Measurements from ENCODE around the gene STUB1.

The STUB1 gene

GRCh38 chr16:640614-641013 lies 39.6 kb upstream of the STUB1 start:
- Mint-ChIP-seq H3K4me3 (no peak overlapping the region), H3K4me1 (ENCODE audit: low read depth) (peaks cover 25% of the 10 kb centered on the region), H3K27me3 (no peaks in the 10 kb centered on the region), H3K27ac (no peak overlapping the region), H3K9me3 (no peaks in the 10 kb centered on the region), H3K36me3 (ENCODE audit: low read depth) (peaks cover 13% of the 10 kb centered on the region)

GRCh38 chr16:641326-642188 lies 38.7 kb upstream of the STUB1 start, which contains the start of gene MCRIP2:
Gene MCRIP2, plus strand, starts transcription at chr16:641828. Its CDS starts 164 bp downstream, at chr16:641992.
- Mint-ChIP-seq H3K9me3 (no peaks in the 10 kb centered on the region), H3K4me1 (ENCODE audit: low read depth) (peaks cover 22% of the 10 kb centered on the region), H3K27me3 (no peaks in the 10 kb centered on the region), H3K27ac (peak within 1 kb of the TSS; percentile 49), H3K36me3 (ENCODE audit: low read depth) (peaks cover 12% of the 10 kb centered on the region), H3K4me3 (peak within 1 kb of the TSS; percentile 82)

GRCh38 chr16:642189-643049 lies 37.8 kb upstream of the STUB1 start:
- Mint-ChIP-seq H3K36me3 (ENCODE audit: low read depth) (peaks cover 10% of the 10 kb centered on the region), H3K4me1 (ENCODE audit: low read depth) (peaks cover 20% of the 10 kb centered on the region), H3K9me3 (no peaks in the 10 kb centered on the region), H3K4me3 (peak overlapping the region; percentile 82), H3K27ac (peak overlapping the region; percentile 49), H3K27me3 (no peaks in the 10 kb centered on the region)

- peaks cover 10% of the 10 kb centered on the region for H3K36me3 Mint-ChIP-seq (ENCODE audit: low read depth)
- peak overlapping the region; percentile 82 for H3K4me3 Mint-ChIP-seq
- no peaks in the 10 kb centered on the region for H3K27me3 Mint-ChIP-seq
- H3K27ac Mint-ChIP-seq: no peak overlapping the region
- H3K4me1 Mint-ChIP-seq (ENCODE audit: low read depth): peaks cover 22% of the 10 kb centered on the region
- no peaks in the 10 kb centered on the region for H3K9me3 Mint-ChIP-seq
Observed at GRCh38 chr16:643050-643368, 37.2 kb upstream of the STUB1 start.

- Mint-ChIP-seq H3K36me3 (ENCODE audit: low read depth) (peaks cover 10% of the 10 kb centered on the region), H3K4me1 (ENCODE audit: low read depth) (peaks cover 26% of the 10 kb centered on the region), H3K27me3 (no peaks in the 10 kb centered on the region), H3K4me3 (peak overlapping the region; percentile 82), H3K9me3 (no peaks in the 10 kb centered on the region), H3K27ac (peak overlapping the region; percentile 16)
Observed at GRCh38 chr16:644556-644955, 35.7 kb upstream of the STUB1 start.

- Mint-ChIP-seq H3K4me3 (no peak overlapping the region), H3K9me3 (no peaks in the 10 kb centered on the region), H3K27ac (no peak overlapping the region), H3K36me3 (ENCODE audit: low read depth) (peaks cover 10% of the 10 kb centered on the region), H3K27me3 (no peaks in the 10 kb centered on the region), H3K4me1 (ENCODE audit: low read depth) (peaks cover 24% of the 10 kb centered on the region)
Observed at GRCh38 chr16:645852-646678, 34.1 kb upstream of the STUB1 start.

GRCh38 chr16:646679-647172 lies 33.5 kb upstream of the STUB1 start:
- peaks cover 24% of the 10 kb centered on the region for H3K4me1 Mint-ChIP-seq (ENCODE audit: low read depth)
- H3K36me3 Mint-ChIP-seq (ENCODE audit: low read depth): peaks cover 10% of the 10 kb centered on the region
- H3K27me3 Mint-ChIP-seq: no peaks in the 10 kb centered on the region
- no peak overlapping the region for H3K4me3 Mint-ChIP-seq
- H3K9me3 Mint-ChIP-seq: no peaks in the 10 kb centered on the region
- peak overlapping the region; percentile 16 for H3K27ac Mint-ChIP-seq

- Mint-ChIP-seq H3K9me3 (no peaks in the 10 kb centered on the region), H3K4me3 (no peak overlapping the region), H3K27me3 (no peaks in the 10 kb centered on the region), H3K27ac (no peak overlapping the region), H3K36me3 (ENCODE audit: low read depth) (peaks cover 10% of the 10 kb centered on the region), H3K4me1 (ENCODE audit: low read depth) (peaks cover 24% of the 10 kb centered on the region)
Observed at GRCh38 chr16:647173-647902, 32.9 kb upstream of the STUB1 start.

- Mint-ChIP-seq H3K4me1 (ENCODE audit: low read depth) (peaks cover 21% of the 10 kb centered on the region), H3K9me3 (no peaks in the 10 kb centered on the region), H3K4me3 (peak overlapping the region; percentile 85), H3K36me3 (ENCODE audit: low read depth) (peaks cover 10% of the 10 kb centered on the region), H3K27ac (peak overlapping the region; percentile 88), H3K27me3 (no peaks in the 10 kb centered on the region)
Observed at GRCh38 chr16:648071-648780, 32.0 kb upstream of the STUB1 start.

- peak within 1 kb of the TSS; percentile 85 for H3K4me3 Mint-ChIP-seq
- no peaks in the 10 kb centered on the region for H3K9me3 Mint-ChIP-seq
- no peaks in the 10 kb centered on the region for H3K27me3 Mint-ChIP-seq
- peak within 1 kb of the TSS; percentile 88 for H3K27ac Mint-ChIP-seq
- H3K36me3 Mint-ChIP-seq (ENCODE audit: low read depth): peaks cover 12% of the 10 kb centered on the region
- H3K4me1 Mint-ChIP-seq (ENCODE audit: low read depth): peaks cover 15% of the 10 kb centered on the region
Observed at GRCh38 chr16:648781-649589, 31.2 kb upstream of the STUB1 start, which contains the start of gene WDR90. Gene WDR90, plus strand, starts transcription at chr16:649365. Its CDS starts 52 bp downstream, at chr16:649417.

- Mint-ChIP-seq H3K4me3 (peak overlapping the region; percentile 81), H3K4me1 (ENCODE audit: low read depth) (peaks cover 9% of the 10 kb centered on the region), H3K27me3 (no peaks in the 10 kb centered on the region), H3K9me3 (no peaks in the 10 kb centered on the region), H3K36me3 (ENCODE audit: low read depth) (peaks cover 8% of the 10 kb centered on the region), H3K27ac (peak overlapping the region; percentile 55)
Observed at GRCh38 chr16:649631-650030, 30.6 kb upstream of the STUB1 start.

GRCh38 chr16:651844-652243 lies 28.4 kb upstream of the STUB1 start:
- no peaks in the 10 kb centered on the region for H3K27me3 Mint-ChIP-seq
- no peak overlapping the region for H3K4me3 Mint-ChIP-seq
- no peak overlapping the region for H3K27ac Mint-ChIP-seq
- H3K36me3 Mint-ChIP-seq (ENCODE audit: low read depth): peaks cover 6% of the 10 kb centered on the region
- peaks cover 7% of the 10 kb centered on the region for H3K4me1 Mint-ChIP-seq (ENCODE audit: low read depth)
- no peaks in the 10 kb centered on the region for H3K9me3 Mint-ChIP-seq
